HepG2 (cell line): ENCODE measurements around the gene CDX1. TPM values are rescaled to one million over a fixed set of nuclear protein-coding genes. Genes with fewer than 3 reads are reported as not detected.

Source experiments
- AGO2 ChIP-seq: fragments of 200-400 bp; formaldehyde crosslinking; optimal IDR thresholded peaks from 2 replicates; pipeline ENCODE3; 2017; ENCODE audit warnings: mild to moderate bottlenecking, low read depth, low read length, moderate library complexity
- ATF7-NPFF ChIP-seq: sonication (generic); formaldehyde crosslinking; IDR thresholded peaks from 2 replicates; pipeline ENCODE4 v1.8.1; 2023; ENCODE audit warnings: mild to moderate bottlenecking, low read depth, missing genetic modification reagents, moderate library complexity
- BORCS8-MEF2B ChIP-seq: sonication (generic); formaldehyde crosslinking; IDR thresholded peaks from 2 replicates; pipeline ENCODE4 v1.8.0; 2022; ENCODE audit warnings: mild to moderate bottlenecking, missing genetic modification reagents
- CBFB ChIP-seq: sonication (generic); formaldehyde crosslinking; IDR thresholded peaks from 2 replicates; pipeline ENCODE4 v1.4.0; 2020; ENCODE audit warnings: missing genetic modification reagents
- FOXA3 ChIP-seq: IDR thresholded peaks from 2 replicates; pipeline ENCODE4 v1.6.1; 2016; ENCODE audit warnings: missing genetic modification reagents, missing compliant biosample characterization
- IRX3 ChIP-seq: sonication (generic); formaldehyde crosslinking; IDR thresholded peaks from 2 replicates; pipeline ENCODE4 v1.8.1; 2023; ENCODE audit warnings: mild to moderate bottlenecking, low read depth, missing genetic modification reagents, borderline replicate concordance
- JUNB ChIP-seq: sonication (generic); formaldehyde crosslinking; IDR thresholded peaks from 2 replicates; pipeline ENCODE4 v1.8.0; 2022; ENCODE audit warnings: missing genetic modification reagents, mild to moderate bottlenecking, borderline replicate concordance
- MED1 ChIP-seq: sonication (generic); formaldehyde crosslinking; IDR thresholded peaks from 2 replicates; pipeline ENCODE4 v1.4.0; 2020; ENCODE audit warnings: missing genetic modification reagents
- MED13 ChIP-seq: sonication (generic); formaldehyde crosslinking; IDR thresholded peaks from 2 replicates; pipeline ENCODE4 v1.5.0; 2020; ENCODE audit warnings: missing genetic modification reagents
- MYNN ChIP-seq: sonication (generic); formaldehyde crosslinking; IDR thresholded peaks from 2 replicates; pipeline ENCODE4 v1.4.0; 2020; ENCODE audit warnings: mild to moderate bottlenecking, low read depth, missing genetic modification reagents
- SMC3 ChIP-seq: IDR thresholded peaks from 2 replicates; pipeline ENCODE4 v1.6.1; 2011; ENCODE audit warnings: low read length, improper control_type of control experiment
- SOX5 ChIP-seq: IDR thresholded peaks from 2 replicates; pipeline ENCODE4 v1.6.1; 2016; ENCODE audit warnings: borderline replicate concordance
- ZMYM2 ChIP-seq: sonication (generic); formaldehyde crosslinking; IDR thresholded peaks from 2 replicates; pipeline ENCODE4 v1.8.0; 2022; ENCODE audit warnings: mild to moderate bottlenecking, missing genetic modification reagents
- ZNF12 ChIP-seq: sonication (generic); formaldehyde crosslinking; IDR thresholded peaks from 2 replicates; pipeline ENCODE4 v1.5.0; 2020; ENCODE audit warnings: missing genetic modification reagents
- ZNF263 ChIP-seq: sonication (generic); formaldehyde crosslinking; IDR thresholded peaks from 2 replicates; pipeline ENCODE4 v1.4.0; 2020; ENCODE audit warnings: missing genetic modification reagents
- ZNF383 ChIP-seq: sonication (generic); formaldehyde crosslinking; IDR thresholded peaks from 2 replicates; pipeline ENCODE4 v1.4.0; 2020; ENCODE audit warnings: missing genetic modification reagents, mild to moderate bottlenecking, borderline replicate concordance
- ZNF75D ChIP-seq: sonication (generic); formaldehyde crosslinking; IDR thresholded peaks from 2 replicates; pipeline ENCODE4 v1.8.1; 2023; ENCODE audit warnings: missing genetic modification reagents, mild to moderate bottlenecking, borderline replicate concordance
- polyA plus RNA-seq, 8 experiments: library from polyadenylated mRNA; depleted of rRNA in 3 of 8; stranded (reverse) in 7 of 8; unstranded in 1 of 8; fragments of >200 nt; fragmentation: Illumina TruSeq in 4 of 8; extraction: Trizol in 4 of 8; gene quantifications; 2 replicates each; pipeline versions ENCODE4 v1.2.1 to v1.2.3, GENCODE V29; 2011 to 2016; ENCODE audit warnings: low read depth in 4 of 8, missing spikeins in 1 of 8, mixed read lengths in 1 of 8; ENCODE audit not compliant: insufficient read depth in 1 of 8
- total RNA-seq, 5 experiments: library from RNA; depleted of rRNA; stranded (reverse); fragments of >200 nt; fragmentation: Illumina TruSeq; extraction: Trizol; gene quantifications; 2 replicates each; pipeline ENCODE4 v1.2.3, GENCODE V29; 2016; ENCODE audit warnings: low read depth in 1 of 5
- TF ChIP-seq, protein P1 (sequence below): sonication (generic); formaldehyde crosslinking; IDR thresholded peaks from 2 replicates; pipeline ENCODE4 v1.4.0; 2020; ENCODE audit warnings: missing genetic modification reagents, mild to moderate bottlenecking, borderline replicate concordance
- TF ChIP-seq, protein P2 (sequence below): sonication (generic); formaldehyde crosslinking; IDR thresholded peaks from 2 replicates; pipeline ENCODE4 v1.4.0; 2020; ENCODE audit warnings: missing genetic modification reagents; ENCODE audit errors: not compliant biosample characterization
- TF ChIP-seq, protein P3 (sequence below), 2 experiments: sonication (generic) in 1 of 2; formaldehyde crosslinking in 1 of 2; IDR thresholded peaks; 2 replicates each; pipeline versions ENCODE4 v1.5.1 to v1.6.1; 2011 to 2020; ENCODE audit warnings: borderline replicate concordance in 1 of 2, low read depth in 1 of 2, low read length in 1 of 2, mild to moderate bottlenecking in 1 of 2, missing genetic modification reagents in 1 of 2, moderate library complexity in 1 of 2
- TF ChIP-seq, protein P4 (sequence below): sonication (generic); formaldehyde crosslinking; IDR thresholded peaks from 2 replicates; pipeline ENCODE4 v1.4.0; 2020; ENCODE audit warnings: missing genetic modification reagents, borderline replicate concordance
- TF ChIP-seq, protein P5 (sequence below): sonication (generic); formaldehyde crosslinking; IDR thresholded peaks from 2 replicates; pipeline ENCODE4 v1.9.0; 2022; ENCODE audit warnings: missing genetic modification reagents, mild to moderate bottlenecking, borderline replicate concordance

Gene CDX1
- total and polyA plus RNA-seq, 2 of the 13 experiments (the other 11 are each of a cell fraction or from before 2014, with no cell fraction given): not detected

DNA sequence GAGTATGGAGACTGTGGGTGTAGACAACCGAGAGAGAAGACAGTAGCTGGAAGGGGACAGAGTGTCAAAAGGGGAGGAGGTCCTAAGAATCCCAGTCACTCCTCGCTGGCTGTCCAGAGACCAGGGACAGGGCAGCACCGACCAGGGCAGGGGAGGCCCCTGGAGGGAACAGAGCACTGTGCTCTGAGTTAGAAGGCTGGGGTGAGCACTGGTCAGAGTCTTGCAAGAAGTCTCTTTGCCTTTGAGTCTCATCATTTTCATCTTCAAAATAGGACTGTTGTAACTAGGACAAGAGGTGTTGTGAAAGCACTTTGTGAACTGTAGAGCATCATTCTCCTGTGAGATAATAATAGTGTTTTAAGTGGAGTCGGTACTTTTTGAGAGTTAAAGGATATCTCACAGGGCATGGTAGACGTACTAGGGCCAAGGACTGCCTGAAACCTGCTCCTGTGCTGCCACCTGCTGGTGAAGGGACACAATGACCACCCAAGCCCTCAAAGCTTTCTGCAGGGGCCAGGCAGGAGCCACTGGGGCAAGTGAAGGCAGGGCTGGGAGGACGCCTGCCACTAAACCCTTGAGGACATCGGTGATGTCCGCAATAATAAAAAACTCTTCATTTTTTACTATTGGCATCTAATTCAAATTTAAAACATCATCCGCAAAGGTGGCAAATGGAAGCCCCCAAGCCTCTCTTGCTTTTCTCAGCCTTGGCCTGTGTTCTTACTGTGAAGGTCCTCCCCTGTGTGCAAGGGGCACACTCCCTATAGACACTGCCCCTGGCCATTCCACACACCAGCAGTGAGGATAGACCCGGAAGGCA lies 51.5 kb downstream of the CDX1 start (continued):
- TF ChIP-seq, protein P1, sequence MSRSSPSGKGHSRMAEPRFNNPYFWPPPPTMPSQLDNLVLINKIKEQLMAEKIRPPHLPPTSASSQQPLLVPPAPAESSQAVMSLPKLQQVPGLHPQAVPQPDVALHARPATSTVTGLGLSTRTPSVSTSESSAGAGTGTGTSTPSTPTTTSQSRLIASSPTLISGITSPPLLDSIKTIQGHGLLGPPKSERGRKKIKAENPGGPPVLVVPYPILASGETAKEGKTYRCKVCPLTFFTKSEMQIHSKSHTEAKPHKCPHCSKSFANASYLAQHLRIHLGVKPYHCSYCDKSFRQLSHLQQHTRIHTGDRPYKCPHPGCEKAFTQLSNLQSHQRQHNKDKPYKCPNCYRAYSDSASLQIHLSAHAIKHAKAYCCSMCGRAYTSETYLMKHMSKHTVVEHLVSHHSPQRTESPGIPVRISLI (CRISPR knock-in tag): no peak
- TF ChIP-seq ATF7-NPFF (CRISPR knock-in tag) (no peak), CBFB (no peak), JUNB (CRISPR knock-in tag) (no peak), FOXA3 (no peak), ZMYM2 (CRISPR knock-in tag) (no peak), ZNF263 (CRISPR knock-in tag) (no peak), ZNF383 (CRISPR knock-in tag) (no peak), MED13 (CRISPR knock-in tag) (no peak), SOX5 (CRISPR knock-in tag) (0 out of 2 replicates have a peak, but pooled peaks have one; percentile 34), AGO2 (no peak), MED1 (CRISPR knock-in tag) (no peak), BORCS8-MEF2B (CRISPR knock-in tag) (0 out of 2 replicates have a peak, but pooled peaks have one; percentile 41), ZNF75D (CRISPR knock-in tag) (no peak), IRX3 (CRISPR knock-in tag) (no peak), SMC3 (peak; percentile 92), MYNN (CRISPR knock-in tag) (no peak), ZNF12 (CRISPR knock-in tag) (no peak)
- TF ChIP-seq, protein P2, sequence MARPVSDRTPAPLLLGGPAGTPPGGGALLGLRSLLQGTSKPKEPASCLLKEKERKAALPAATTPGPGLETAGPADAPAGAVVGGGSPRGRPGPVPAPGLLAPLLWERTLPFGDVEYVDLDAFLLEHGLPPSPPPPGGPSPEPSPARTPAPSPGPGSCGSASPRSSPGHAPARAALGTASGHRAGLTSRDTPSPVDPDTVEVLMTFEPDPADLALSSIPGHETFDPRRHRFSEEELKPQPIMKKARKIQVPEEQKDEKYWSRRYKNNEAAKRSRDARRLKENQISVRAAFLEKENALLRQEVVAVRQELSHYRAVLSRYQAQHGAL (CRISPR knock-in tag): no peak
- TF ChIP-seq, protein P3, sequence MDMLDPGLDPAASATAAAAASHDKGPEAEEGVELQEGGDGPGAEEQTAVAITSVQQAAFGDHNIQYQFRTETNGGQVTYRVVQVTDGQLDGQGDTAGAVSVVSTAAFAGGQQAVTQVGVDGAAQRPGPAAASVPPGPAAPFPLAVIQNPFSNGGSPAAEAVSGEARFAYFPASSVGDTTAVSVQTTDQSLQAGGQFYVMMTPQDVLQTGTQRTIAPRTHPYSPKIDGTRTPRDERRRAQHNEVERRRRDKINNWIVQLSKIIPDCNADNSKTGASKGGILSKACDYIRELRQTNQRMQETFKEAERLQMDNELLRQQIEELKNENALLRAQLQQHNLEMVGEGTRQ (IDR thresholded peaks at IDR 0.05; ENCODE audit: low read depth, low read length): no peak
- TF ChIP-seq, protein P3 (CRISPR knock-in tag; IDR thresholded peaks at IDR 0.05; ENCODE audit: borderline replicate concordance): no peak
- TF ChIP-seq, protein P4, sequence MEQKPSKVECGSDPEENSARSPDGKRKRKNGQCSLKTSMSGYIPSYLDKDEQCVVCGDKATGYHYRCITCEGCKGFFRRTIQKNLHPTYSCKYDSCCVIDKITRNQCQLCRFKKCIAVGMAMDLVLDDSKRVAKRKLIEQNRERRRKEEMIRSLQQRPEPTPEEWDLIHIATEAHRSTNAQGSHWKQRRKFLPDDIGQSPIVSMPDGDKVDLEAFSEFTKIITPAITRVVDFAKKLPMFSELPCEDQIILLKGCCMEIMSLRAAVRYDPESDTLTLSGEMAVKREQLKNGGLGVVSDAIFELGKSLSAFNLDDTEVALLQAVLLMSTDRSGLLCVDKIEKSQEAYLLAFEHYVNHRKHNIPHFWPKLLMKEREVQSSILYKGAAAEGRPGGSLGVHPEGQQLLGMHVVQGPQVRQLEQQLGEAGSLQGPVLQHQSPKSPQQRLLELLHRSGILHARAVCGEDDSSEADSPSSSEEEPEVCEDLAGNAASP (CRISPR knock-in tag): no peak
- TF ChIP-seq, protein P5, sequence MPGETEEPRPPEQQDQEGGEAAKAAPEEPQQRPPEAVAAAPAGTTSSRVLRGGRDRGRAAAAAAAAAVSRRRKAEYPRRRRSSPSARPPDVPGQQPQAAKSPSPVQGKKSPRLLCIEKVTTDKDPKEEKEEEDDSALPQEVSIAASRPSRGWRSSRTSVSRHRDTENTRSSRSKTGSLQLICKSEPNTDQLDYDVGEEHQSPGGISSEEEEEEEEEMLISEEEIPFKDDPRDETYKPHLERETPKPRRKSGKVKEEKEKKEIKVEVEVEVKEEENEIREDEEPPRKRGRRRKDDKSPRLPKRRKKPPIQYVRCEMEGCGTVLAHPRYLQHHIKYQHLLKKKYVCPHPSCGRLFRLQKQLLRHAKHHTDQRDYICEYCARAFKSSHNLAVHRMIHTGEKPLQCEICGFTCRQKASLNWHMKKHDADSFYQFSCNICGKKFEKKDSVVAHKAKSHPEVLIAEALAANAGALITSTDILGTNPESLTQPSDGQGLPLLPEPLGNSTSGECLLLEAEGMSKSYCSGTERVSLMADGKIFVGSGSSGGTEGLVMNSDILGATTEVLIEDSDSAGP: peak; percentile 42; the same call in 1 of the 2 replicates
